GM18870 (cell line): ENCODE results near the gene POU2F3.
A peak's percentile ranks its signal among the peaks of the same experiment; 100 is the strongest.

Source experiments
- ATAC-seq: cut with Tn5 transposase; IDR thresholded peaks from one replicate; pipeline ENCODE4 v1.9.1; 2021; ENCODE audit warnings: moderate library complexity; ENCODE audit not compliant: unreplicated experiment

The POU2F3 gene

GRCh38 chr11:120310870-120311269 is 70.9 kb downstream of the POU2F3 start:
- ATAC-seq = no peak

- ATAC-seq = no peak
Observed at GRCh38 chr11:120314861-120315260, 74.9 kb downstream of the POU2F3 start.

- no peak for ATAC-seq
Observed at GRCh38 chr11:120316880-120317688, 77.1 kb downstream of the POU2F3 start.

DNA sequence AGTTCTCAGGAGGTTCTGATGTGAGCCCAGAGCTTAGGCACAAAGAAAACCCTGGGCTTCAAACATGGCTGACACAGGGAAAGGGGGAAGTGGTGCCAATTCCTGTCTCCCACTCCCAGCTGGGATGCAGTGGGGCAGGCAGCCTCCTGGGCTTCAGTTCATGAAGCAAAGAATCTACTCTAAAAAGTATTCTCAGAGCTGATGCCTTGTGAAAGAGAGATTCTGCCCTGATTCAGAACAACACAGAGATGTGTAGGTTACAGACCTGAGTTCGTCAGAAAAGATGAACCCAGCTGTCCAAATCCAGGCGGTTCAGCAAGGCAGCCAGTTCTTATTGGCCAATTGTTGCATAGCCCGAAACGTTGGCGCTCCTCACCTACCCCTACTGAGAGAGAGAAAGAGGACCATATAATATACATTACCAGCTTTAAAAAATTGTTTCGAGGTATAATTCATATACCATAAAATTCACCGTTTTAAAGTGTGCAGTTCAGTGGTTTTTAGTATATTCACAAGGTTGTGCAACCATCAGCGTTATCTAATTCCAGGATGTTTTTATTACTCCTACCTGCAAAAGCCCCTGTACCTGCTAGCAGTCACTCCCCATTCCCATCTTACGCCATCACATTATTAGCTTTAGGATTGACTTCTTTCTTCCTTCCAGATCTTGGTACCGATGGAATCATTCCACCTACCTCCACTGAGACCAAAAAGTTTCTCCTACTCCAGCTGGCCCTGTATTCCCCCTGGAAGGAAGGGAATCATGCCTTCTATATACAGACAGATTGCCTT is 77.9 kb downstream of the POU2F3 start:
- ATAC-seq = no peak

DNA sequence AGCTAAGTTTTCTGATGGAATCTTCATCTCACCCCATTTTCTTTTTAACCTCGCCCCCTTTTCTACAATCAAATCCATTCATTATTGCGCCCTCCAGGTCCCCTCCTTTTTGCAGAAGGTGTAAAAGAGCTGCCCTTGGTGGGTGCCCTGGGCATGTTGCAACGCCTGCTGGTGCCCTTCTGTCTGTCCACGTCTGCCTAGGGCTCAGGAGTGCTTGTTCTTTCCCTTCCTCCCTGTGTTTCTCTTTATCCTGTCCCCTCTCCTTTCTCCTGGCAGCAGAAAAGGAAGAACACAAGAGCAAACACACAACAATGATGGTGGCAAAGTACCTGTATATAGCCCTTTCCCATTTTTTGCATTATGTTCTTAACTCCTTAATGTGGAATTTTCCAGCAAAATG is 79.0 kb downstream of the POU2F3 start:
- ATAC-seq = no peak

DNA sequence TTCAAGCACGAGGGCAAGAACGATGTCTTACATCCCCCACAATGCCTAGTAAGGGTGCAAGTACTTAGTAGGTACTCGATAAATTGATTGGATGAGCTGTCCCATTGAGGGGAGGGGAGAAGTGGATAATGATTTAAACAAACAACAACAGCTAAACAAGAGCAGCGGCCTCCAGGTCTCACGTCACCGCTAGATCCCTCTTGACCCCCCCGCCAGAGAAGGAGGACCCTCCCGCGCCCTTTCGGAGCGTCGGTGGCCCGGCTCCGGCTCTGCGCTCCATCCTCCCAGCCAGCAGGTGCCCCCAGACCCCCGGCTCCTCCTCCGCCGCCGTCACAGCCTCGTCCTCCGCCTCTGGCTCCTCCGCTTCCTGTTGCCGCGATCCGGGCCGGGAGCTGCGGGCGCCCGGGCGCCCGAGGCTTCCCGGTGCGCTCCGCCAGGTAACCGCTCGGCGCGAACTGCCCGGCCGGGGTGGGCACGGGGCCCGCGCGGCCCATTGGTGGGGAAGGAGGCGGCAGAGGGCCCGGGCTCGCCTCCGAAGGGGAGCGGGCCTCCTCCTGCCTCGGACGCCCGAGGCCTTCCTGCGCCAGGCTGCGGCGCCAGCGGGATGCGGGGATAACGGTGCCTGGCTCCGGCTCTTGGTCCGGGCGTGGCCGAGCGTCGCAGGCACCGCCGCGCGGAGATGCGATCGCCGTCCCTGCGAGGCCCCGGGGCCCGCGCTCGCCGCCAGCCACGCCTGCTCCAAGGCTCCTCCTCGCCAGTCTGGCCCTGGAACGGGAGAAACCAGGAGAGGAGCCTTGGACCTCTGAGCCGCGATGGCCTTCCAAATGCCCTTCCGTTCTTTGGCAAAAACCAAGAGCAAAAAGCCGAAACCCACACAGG is 85.2 kb downstream of the POU2F3 start, which contains the start of gene TLCD5:
TLCD5 (plus strand) TSS at position 368 of the 879 bp plus-strand sequence. CDS start 2,143 bp downstream, outside the sequence.
- no peak for ATAC-seq

DNA sequence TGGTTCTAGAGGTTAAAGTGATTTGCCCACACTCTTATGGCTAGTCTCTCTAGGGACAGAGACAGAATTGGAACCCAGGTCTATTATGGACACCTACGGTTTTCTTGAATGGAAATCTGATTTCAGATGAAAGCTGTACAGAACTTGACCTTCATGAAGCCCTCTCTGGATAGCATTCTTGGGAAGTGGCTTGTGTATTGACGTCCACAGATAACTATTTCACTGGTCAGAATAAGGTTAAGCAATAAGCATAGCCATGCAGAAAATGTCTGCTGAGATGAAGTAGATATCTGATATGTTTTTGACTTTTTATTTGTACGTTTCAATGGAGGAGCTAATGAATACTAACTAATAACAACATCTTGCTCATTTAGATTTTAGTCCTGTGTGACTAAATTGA is 86.3 kb downstream of the POU2F3 start:
- ATAC-seq = no peak

DNA sequence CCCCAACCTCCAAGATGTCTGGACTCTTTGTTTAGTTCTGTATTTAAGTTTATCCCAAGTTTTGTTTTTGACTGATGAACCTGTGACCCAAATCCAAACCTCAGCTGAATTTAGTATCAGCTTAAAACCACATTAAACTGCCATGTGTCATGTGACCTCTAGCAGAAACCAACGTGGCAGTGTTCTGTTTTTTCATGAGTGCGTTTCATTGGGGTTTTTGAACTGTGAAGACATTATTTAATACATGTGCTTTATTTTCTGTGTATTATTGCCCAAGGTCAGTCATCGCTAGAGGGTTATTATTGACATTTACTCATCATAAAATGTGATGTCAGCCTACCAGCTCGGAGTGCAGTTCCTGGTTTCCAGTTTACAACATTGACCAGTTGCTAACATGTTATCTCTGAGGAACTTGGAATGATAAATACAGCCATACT is 86.9 kb downstream of the POU2F3 start:
- ATAC-seq = no peak

DNA sequence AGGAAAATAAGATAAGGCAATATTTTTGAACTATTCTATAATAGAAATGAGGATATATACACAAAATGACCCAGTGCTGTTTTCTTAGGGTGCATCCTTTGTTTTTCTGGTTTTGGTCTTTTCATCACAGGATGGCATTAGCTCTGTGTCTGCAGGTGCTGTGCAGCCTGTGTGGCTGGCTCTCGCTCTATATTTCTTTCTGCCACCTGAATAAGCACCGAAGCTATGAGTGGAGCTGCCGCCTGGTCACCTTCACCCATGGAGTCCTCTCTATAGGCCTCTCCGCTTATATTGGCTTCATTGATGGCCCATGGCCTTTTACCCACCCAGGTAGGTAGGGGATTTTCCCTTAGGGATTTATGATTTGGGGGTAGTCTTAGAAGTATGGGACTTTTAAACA is 87.4 kb downstream of the POU2F3 start:
- ATAC-seq = no peak

DNA sequence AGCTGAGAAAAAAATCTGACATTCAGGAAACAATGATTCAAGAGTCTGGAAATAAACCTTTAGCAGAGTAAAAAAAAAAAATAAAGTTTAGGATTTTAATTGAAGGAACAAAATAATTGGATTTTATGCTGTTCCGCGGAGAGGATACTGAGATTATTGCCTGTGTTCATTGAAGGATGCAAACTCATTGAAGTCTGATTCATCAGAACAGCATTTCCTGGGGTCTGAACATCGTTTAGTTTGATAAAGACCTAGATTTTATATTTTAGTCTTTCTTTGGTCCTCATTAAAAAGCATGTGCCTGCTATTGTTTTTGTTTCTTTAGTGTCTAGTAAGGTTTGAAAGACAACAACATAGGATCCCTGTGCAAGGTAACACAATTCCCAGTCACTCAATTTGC is 89.6 kb downstream of the POU2F3 start:
- ATAC-seq = no peak

DNA sequence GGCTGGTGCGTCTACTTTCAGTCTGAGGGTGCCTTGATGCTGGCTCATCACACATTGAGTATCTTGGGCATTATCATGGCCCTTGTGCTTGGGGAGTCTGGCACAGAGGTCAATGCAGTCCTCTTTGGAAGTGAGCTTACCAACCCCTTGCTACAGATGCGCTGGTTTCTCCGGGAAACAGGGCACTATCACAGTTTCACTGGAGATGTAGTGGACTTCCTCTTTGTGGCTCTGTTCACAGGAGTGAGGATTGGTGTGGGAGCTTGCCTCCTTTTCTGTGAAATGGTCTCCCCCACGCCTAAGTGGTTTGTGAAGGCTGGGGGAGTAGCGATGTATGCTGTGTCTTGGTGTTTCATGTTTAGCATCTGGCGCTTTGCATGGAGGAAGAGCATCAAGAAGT is 90.1 kb downstream of the POU2F3 start:
- ATAC-seq = no peak

- no peak for ATAC-seq
Observed at GRCh38 chr11:120331301-120331996, 91.5 kb downstream of the POU2F3 start.

DNA sequence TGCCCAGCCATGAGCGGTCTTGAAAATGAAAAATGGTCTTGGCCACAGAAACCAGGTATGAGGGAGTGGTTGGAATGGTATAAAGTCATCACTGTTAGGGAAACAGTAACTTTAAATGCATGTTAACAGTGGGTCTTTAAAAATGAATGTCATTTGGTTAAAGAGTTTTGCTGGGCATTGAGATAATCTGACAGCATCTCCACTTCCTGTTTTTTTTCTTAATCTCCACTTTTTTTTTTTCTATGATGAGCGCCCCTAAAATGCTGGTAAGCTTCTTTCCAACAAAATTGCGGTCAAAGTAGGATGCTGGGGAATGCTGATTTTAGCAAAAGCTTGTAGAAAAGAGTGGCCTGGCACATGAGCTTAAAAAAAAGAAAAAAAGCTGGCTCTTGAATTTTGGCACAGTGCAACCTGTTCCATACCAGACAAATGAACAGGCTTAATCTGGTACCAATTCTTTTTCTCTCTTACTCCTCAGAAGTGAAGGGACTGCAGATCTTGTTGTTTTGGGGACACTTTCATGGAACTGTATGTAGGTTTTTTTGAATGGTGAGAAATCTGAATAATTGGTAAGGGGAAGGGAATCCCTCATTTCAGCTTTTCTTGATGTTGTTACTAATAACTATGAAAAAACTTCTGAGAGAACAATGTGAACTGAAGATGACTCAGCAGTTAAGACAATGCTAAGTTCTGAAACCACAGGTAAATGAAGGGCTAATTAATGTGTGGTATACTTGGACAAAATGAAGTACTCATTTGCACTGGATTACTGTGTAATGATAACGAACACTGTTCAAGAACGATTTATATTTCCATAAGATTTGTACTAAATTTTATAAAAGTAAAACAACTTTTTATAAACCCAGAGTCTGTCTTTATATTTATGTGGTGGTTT is 93.1 kb downstream of the POU2F3 start:
- no peak for ATAC-seq

DNA sequence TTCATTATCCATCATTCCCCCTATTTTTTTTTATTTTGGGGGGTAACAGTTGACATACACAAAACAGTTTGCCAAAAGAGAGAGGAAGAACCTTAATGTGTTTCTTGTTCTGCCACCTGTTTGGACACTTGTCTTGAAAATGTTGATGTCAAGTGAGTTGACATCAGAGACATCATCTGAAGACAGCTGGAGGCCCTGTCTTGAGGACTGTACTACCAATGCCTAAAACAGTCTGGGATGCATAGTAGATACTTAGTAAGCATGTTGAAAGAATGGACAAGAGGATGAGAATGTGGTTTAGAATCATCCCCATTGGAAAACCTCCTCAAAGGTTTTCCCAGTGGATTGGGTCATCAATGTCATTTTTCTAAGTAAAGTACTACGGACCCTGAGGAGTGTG is 93.9 kb downstream of the POU2F3 start:
- ATAC-seq = no peak

- ATAC-seq = no peak
Observed at GRCh38 chr11:120334332-120334731, 94.4 kb downstream of the POU2F3 start.

DNA sequence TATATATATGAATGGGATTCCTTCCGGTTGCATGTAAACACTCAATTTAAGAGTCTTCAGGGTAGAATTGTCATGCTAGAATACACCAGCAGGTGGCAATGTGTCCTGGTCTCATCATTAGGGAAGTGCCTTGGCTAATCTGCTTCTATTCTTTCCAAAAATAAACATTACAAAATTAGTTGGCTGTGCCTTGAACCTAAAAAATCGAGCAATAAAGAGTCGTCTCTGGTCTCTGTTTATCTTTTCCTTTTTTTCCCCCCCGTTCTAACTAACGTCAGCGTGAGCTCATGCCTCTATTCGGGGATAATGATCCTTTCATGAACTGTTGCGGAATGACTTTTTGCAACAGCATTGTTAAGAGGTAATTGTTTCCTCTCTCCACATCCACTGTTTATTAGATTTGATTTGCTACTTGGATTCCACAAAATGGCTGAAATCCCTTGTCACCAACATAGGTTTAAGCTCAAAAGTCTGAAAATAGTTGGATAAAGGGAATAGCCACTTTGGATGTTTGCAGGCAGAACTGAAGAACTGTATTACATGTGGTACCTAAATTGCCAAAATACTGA is 95.0 kb downstream of the POU2F3 start:
- ATAC-seq = peak; percentile 46

GRCh38 chr11:120335556-120335907 is 95.6 kb downstream of the POU2F3 start:
- no peak for ATAC-seq

DNA sequence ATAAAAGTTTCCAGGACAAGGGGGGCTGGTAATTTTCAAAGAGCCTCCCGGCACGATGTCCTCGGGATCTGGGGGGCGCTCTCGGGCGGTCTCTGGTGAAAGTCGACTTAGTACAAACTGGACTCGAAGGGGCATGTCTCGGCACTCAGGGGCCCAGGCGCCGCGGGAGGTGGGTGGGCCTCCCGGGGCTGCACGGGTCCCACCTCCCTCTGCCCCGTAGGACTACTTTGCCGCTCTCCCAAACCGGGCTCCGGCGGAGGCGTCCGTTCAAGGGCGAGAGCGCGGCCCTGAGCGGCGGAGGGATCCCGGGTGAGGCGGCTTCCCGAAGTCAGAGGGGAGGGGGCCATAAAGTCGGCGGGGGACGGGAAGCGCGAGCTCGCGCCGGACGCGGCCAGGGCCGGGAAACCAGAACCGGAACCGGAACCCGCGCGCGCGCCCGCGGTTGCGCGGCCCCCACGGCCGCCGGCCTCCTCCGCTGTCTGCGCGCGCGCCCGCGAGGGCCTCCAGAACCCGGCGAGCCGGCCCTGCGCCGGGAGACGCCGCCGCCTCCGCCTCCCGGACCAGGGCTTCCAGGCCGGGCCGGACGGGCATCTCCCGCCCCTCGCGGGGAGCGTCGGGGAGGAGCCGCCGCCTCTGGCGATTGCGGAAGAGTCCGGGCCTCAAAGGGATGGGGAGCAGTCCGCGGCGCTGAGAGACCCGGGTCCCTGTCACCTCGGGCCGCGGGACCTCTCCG is 96.1 kb downstream of the POU2F3 start, which contains the start of gene ARHGEF12:
ARHGEF12 (plus strand) TSS at position 506 of the 733 bp plus-strand sequence. CDS start 831 bp downstream, outside the sequence.
- ATAC-seq = no peak
